Activated naive CD8-positive, alpha-beta T cell treated with anti-CD3 and anti-CD28 coated beads, Interleukin-2, amount 50 U/mL, for 24 hours (primary cell): ENCODE measurements around the gene ZNF302.
"Not testable (repeated sequence)": the region's sequence is repeated elsewhere in the genome, so short reads cannot be mapped to it uniquely, and the experiment has no call there.

Source experiments
- ATAC-seq: fragments of 150-1000 bp; cut with Tn5 transposase; one replicate; pipeline ENCODE4 v1.10.0; 2021
- DNase-seq: peaks from one replicate; pipeline ENCODE4 v3.0.0; 2021
- H3K27ac Mint-ChIP-seq: one replicate; pipeline ENCODE4 v1.8.0; 2021; ENCODE audit warnings: mild to moderate bottlenecking, mixed read lengths
- H3K27me3 Mint-ChIP-seq: one replicate; pipeline ENCODE4 v1.8.0; 2021; ENCODE audit warnings: mixed read lengths
- H3K36me3 Mint-ChIP-seq: one replicate; pipeline ENCODE4 v1.8.0; 2021; ENCODE audit warnings: low read depth, mixed read lengths
- H3K4me1 Mint-ChIP-seq: one replicate; pipeline ENCODE4 v1.8.0; 2021; ENCODE audit warnings: mixed read lengths
- H3K4me3 Mint-ChIP-seq: one replicate; pipeline ENCODE4 v1.8.0; 2021; ENCODE audit warnings: mild to moderate bottlenecking, moderate library complexity, mixed read lengths
- H3K9me3 Mint-ChIP-seq: one replicate; pipeline ENCODE4 v1.8.0; 2021; ENCODE audit warnings: mixed read lengths

Gene ZNF302

GRCh38 chr19:34677386-34678084, at the start of gene ZNF302:
ZNF302 (plus strand) TSS chr19:34677678; CDS start chr19:34678805, 1,127 bp downstream.
- Mint-ChIP-seq H3K27ac (peak within 1 kb of the TSS; percentile 96), H3K4me1 (peaks cover 28% of the 10 kb centered on the region), H3K27me3 (peaks cover 2% of the 10 kb centered on the region), H3K4me3 (peak within 1 kb of the TSS; percentile 87), H3K36me3 (peaks cover 43% of the 10 kb centered on the region), H3K9me3 (peaks cover 22% of the 10 kb centered on the region)
- peak; percentile 89 for ATAC-seq
- peak; percentile 96 for DNase-seq

- Mint-ChIP-seq H3K36me3 (peaks cover 11% of the 10 kb centered on the region), H3K9me3 (peaks cover 28% of the 10 kb centered on the region), H3K4me3 (no peak overlapping the region), H3K4me1 (no peaks in the 10 kb centered on the region), H3K27ac (no peak overlapping the region), H3K27me3 (no peaks in the 10 kb centered on the region)
- ATAC-seq (no peak), DNase-seq (no peak)
Measured at GRCh38 chr19:34633802-34634201, 43.7 kb upstream of the ZNF302 start.

GRCh38 chr19:34639491-34640085, 37.9 kb upstream of the ZNF302 start:
- DNase-seq = peak; percentile 58
- Mint-ChIP-seq H3K4me3 (no peak overlapping the region), H3K27ac (no peak overlapping the region), H3K9me3 (peaks cover 11% of the 10 kb centered on the region), H3K4me1 (no peaks in the 10 kb centered on the region), H3K36me3 (peaks cover 7% of the 10 kb centered on the region), H3K27me3 (no peaks in the 10 kb centered on the region)
- ATAC-seq = no peak

GRCh38 chr19:34642241-34642640, 35.2 kb upstream of the ZNF302 start:
- H3K27ac Mint-ChIP-seq = no peak overlapping the region
- ATAC-seq (no peak), DNase-seq (no peak)
- H3K4me1 Mint-ChIP-seq = no peaks in the 10 kb centered on the region
- H3K9me3 Mint-ChIP-seq = no peaks in the 10 kb centered on the region
- H3K36me3 Mint-ChIP-seq = no peaks in the 10 kb centered on the region
- H3K4me3 Mint-ChIP-seq = no peak overlapping the region
- H3K27me3 Mint-ChIP-seq = no peaks in the 10 kb centered on the region

- no peak for ATAC-seq
- Mint-ChIP-seq H3K27ac (no peak overlapping the region), H3K9me3 (no peaks in the 10 kb centered on the region), H3K36me3 (no peaks in the 10 kb centered on the region), H3K27me3 (peaks cover 2% of the 10 kb centered on the region), H3K4me1 (no peaks in the 10 kb centered on the region), H3K4me3 (no peak overlapping the region)
- DNase-seq = no peak
Measured at GRCh38 chr19:34644991-34645461, 32.5 kb upstream of the ZNF302 start.

GRCh38 chr19:34645551-34645950, 31.9 kb upstream of the ZNF302 start:
- H3K4me1 Mint-ChIP-seq = no peaks in the 10 kb centered on the region
- ATAC-seq = no peak
- no peak overlapping the region for H3K27ac Mint-ChIP-seq
- H3K27me3 Mint-ChIP-seq = peaks cover 2% of the 10 kb centered on the region
- no peak overlapping the region for H3K4me3 Mint-ChIP-seq
- DNase-seq = no peak
- H3K36me3 Mint-ChIP-seq = no peaks in the 10 kb centered on the region
- H3K9me3 Mint-ChIP-seq = no peaks in the 10 kb centered on the region

- DNase-seq = no peak
- Mint-ChIP-seq H3K36me3 (peaks cover 1% of the 10 kb centered on the region), H3K4me3 (no peak overlapping the region), H3K9me3 (peaks cover 21% of the 10 kb centered on the region), H3K27me3 (peaks cover 10% of the 10 kb centered on the region), H3K4me1 (no peaks in the 10 kb centered on the region), H3K27ac (no peak overlapping the region)
- ATAC-seq = no peak
Measured at GRCh38 chr19:34649886-34650543, 27.5 kb upstream of the ZNF302 start.

- Mint-ChIP-seq H3K4me3 (no peak overlapping the region), H3K4me1 (no peaks in the 10 kb centered on the region), H3K27me3 (peaks cover 10% of the 10 kb centered on the region), H3K36me3 (peaks cover 1% of the 10 kb centered on the region), H3K9me3 (peaks cover 21% of the 10 kb centered on the region), H3K27ac (no peak overlapping the region)
- DNase-seq (no peak), ATAC-seq (no peak)
Measured at GRCh38 chr19:34651747-34652146, 25.7 kb upstream of the ZNF302 start.

- Mint-ChIP-seq H3K36me3 (peaks cover 7% of the 10 kb centered on the region), H3K4me1 (no peaks in the 10 kb centered on the region), H3K9me3 (peaks cover 29% of the 10 kb centered on the region), H3K27ac (no peak overlapping the region), H3K27me3 (peaks cover 22% of the 10 kb centered on the region), H3K4me3 (no peak overlapping the region)
- no peak for DNase-seq
- ATAC-seq = no peak
Measured at GRCh38 chr19:34654796-34655195, 22.7 kb upstream of the ZNF302 start.

- H3K4me1 Mint-ChIP-seq = no peaks in the 10 kb centered on the region
- no peak overlapping the region for H3K4me3 Mint-ChIP-seq
- DNase-seq (no peak), ATAC-seq (no peak)
- peaks cover 7% of the 10 kb centered on the region for H3K36me3 Mint-ChIP-seq
- peaks cover 29% of the 10 kb centered on the region for H3K9me3 Mint-ChIP-seq
- no peak overlapping the region for H3K27ac Mint-ChIP-seq
- peaks cover 22% of the 10 kb centered on the region for H3K27me3 Mint-ChIP-seq
Measured at GRCh38 chr19:34655651-34656050, 21.8 kb upstream of the ZNF302 start.

- Mint-ChIP-seq H3K4me1 (peaks cover 10% of the 10 kb centered on the region), H3K27ac (no peak overlapping the region), H3K9me3 (peaks cover 13% of the 10 kb centered on the region), H3K27me3 (peaks cover 14% of the 10 kb centered on the region), H3K36me3 (peaks cover 6% of the 10 kb centered on the region), H3K4me3 (no peak overlapping the region)
- DNase-seq (no peak), ATAC-seq (no peak)
Measured at GRCh38 chr19:34661357-34661756, 16.1 kb upstream of the ZNF302 start.

GRCh38 chr19:34662919-34663318, 14.6 kb upstream of the ZNF302 start:
- Mint-ChIP-seq H3K36me3 (peaks cover 3% of the 10 kb centered on the region), H3K4me3 (no peak overlapping the region)

GRCh38 chr19:34664168-34664567, 13.3 kb upstream of the ZNF302 start:
- Mint-ChIP-seq H3K4me3 (no peak overlapping the region), H3K27ac (no peak overlapping the region), H3K4me1 (peaks cover 13% of the 10 kb centered on the region), H3K36me3 (no peaks in the 10 kb centered on the region), H3K27me3 (no peaks in the 10 kb centered on the region), H3K9me3 (peaks cover 5% of the 10 kb centered on the region)
- no peak for ATAC-seq
- DNase-seq = no peak

More at GRCh38 chr19:34662919-34663318, 14.6 kb upstream of the ZNF302 start:
- Mint-ChIP-seq H3K27me3 (peaks cover 7% of the 10 kb centered on the region), H3K9me3 (peaks cover 9% of the 10 kb centered on the region), H3K27ac (no peak overlapping the region), H3K4me1 (peaks cover 13% of the 10 kb centered on the region)
- DNase-seq (no peak), ATAC-seq (peak; percentile 79)

- H3K36me3 Mint-ChIP-seq = no peaks in the 10 kb centered on the region
- no peak overlapping the region for H3K4me3 Mint-ChIP-seq
- peaks cover 5% of the 10 kb centered on the region for H3K9me3 Mint-ChIP-seq
- H3K27me3 Mint-ChIP-seq = no peaks in the 10 kb centered on the region
- no peak for ATAC-seq
- DNase-seq = no peak
- H3K4me1 Mint-ChIP-seq = peaks cover 13% of the 10 kb centered on the region
- no peak overlapping the region for H3K27ac Mint-ChIP-seq
Measured at GRCh38 chr19:34664870-34665269, 12.6 kb upstream of the ZNF302 start.

- not testable (repeated sequence) for H3K27ac Mint-ChIP-seq, H3K9me3 Mint-ChIP-seq, H3K4me3 Mint-ChIP-seq, DNase-seq, H3K36me3 Mint-ChIP-seq, ATAC-seq, H3K27me3 Mint-ChIP-seq
- peaks cover 13% of the 10 kb centered on the region for H3K4me1 Mint-ChIP-seq
Measured at GRCh38 chr19:34665275-34665674, 12.2 kb upstream of the ZNF302 start.
